GM19238 (cell line): ENCODE data around the gene LAMC2.
"Not testable (repeated sequence)": the region's sequence is repeated elsewhere in the genome, so short reads cannot be mapped to it uniquely, and the experiment has no call there.

Experiments used
- DNase-seq: peaks from one replicate; pipeline ENCODE4 v3.0.0; 2011; ENCODE audit warnings: low spot score; ENCODE audit not compliant: insufficient read length

The LAMC2 gene

DNA sequence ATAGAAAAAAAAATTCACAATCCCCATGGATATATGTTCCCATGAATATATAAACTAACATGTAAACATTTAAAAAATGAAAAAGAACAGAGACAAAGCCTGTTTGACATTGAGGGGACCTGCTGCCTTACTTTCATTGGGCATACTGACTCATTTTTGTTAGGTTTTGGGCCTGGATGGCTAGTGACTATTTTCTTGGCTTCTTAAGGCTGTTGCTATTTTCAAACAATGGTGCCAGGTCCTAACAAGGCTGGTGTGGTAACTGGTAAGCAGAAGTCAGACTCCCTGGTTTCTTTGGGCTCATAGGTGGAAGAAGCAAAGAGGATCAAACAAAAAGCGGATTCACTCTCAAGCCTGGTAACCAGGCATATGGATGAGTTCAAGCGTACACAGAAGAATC is 51.0 kb downstream of the LAMC2 start:
- no peak for DNase-seq

GRCh38 chr1:183238071-183238470 is 52.0 kb downstream of the LAMC2 start:
- DNase-seq, result no peak

DNA sequence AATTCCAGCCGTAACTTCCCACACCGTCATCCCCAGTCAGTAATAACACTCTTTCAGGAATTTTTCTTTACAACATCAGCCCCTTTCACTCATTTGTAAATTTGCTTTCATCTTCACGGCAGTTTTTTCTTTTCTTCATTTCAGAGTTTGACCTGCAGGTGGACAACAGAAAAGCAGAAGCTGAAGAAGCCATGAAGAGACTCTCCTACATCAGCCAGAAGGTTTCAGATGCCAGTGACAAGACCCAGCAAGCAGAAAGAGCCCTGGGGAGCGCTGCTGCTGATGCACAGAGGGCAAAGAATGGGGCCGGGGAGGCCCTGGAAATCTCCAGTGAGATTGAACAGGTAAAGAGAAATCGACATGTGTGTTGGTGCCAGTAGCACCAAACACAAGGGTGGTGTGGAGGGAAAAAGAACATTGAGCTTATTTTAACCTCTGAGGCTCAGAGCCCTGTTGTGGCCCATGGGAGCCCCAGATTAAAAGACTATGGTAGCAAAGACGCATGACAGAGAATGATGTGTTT is 53.2 kb downstream of the LAMC2 start:
- no peak for DNase-seq

- no peak for DNase-seq
These were observed 53.9 kb downstream of the LAMC2 start for GRCh38 chr1:183239793-183240525.

DNA sequence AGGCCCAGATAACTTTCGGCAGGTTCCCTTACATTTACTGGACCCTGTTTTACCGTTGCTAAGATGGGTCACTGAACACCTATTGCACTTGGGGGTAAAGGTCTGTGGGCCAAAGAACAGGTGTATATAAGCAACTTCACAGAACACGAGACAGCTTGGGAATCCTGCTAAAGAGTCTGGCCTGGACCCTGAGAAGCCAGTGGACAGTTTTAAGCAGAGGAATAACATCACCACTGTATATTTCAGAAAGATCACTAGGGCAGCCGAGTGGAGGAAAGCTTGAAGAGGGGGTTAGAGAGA is 54.4 kb downstream of the LAMC2 start:
- DNase-seq, result no peak

DNA sequence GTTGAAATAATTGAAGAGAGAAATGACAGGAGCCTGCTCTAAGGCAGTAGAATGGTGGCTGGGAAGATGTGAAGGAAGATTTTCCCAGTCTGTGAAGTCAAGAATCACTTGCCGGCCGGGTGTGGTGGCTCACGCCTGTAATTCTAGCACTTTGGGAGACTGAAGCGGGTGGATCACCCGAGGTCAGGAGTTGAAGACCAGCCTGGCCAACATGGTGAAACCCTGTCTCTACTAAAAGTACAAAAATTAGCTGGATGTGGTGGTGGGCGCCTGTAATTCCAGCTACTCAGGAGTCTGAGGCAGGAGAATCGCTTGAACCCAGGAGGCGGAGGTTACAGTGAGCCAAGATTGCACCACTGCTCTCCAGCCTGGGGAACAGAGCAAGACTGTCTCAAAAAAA is 54.8 kb downstream of the LAMC2 start:
- not testable (repeated sequence) for DNase-seq

DNA sequence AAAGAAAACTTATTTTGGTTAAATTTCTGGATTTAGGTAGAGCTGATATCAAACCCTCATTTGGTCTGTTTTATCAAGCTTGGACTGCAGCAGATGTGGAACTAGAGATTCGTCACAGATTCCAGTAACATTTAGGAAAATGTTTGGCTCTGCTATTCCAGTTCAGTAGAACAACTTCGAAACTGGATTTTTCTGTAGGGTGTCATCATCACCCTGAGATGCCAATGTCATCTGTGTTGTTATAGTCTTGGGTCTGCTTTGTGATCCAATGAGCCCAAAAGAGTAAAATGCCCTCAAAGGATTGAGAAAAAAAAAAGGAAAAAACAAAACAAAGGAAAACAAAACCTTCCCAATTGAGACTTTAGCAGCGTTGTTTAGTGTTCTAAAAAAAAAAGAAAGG is 55.4 kb downstream of the LAMC2 start:
- no peak for DNase-seq

- DNase-seq, result no peak
These were observed 56.5 kb downstream of the LAMC2 start for GRCh38 chr1:183242556-183242955.

GRCh38 chr1:183243161-183244050 is 57.3 kb downstream of the LAMC2 start:
- DNase-seq, result no peak

GRCh38 chr1:183244466-183244865 is 58.4 kb downstream of the LAMC2 start:
- no peak for DNase-seq

GRCh38 chr1:183245357-183245756 is 59.3 kb downstream of the LAMC2 start:
- no peak for DNase-seq

GRCh38 chr1:183246436-183246835 is 60.4 kb downstream of the LAMC2 start:
- no peak for DNase-seq

GRCh38 chr1:183247066-183247465 is 61.0 kb downstream of the LAMC2 start:
- no peak for DNase-seq

- DNase-seq, result no peak
These were observed 61.4 kb downstream of the LAMC2 start for GRCh38 chr1:183247484-183247883.

DNA sequence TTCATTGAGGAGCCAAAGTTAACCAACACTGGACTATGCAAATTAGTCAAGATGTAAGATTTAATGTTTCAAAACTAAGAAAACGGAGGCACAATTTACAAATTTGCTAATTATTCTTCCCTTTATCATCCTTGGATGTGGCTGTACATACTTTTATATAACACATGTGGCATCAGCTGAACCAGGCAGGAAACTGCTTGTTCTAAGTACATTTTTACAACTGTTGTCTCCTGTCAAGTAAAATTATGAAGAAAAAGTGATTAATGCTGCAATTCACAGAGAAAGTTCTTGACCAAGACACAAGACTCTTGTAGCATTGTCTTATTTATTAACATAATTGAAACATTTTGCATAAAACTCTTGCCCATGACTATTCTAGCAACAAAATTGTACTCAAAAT is 61.9 kb downstream of the LAMC2 start:
- no peak for DNase-seq

GRCh38 chr1:183248989-183249691 is 63.1 kb downstream of the LAMC2 start:
- no peak for DNase-seq

DNA sequence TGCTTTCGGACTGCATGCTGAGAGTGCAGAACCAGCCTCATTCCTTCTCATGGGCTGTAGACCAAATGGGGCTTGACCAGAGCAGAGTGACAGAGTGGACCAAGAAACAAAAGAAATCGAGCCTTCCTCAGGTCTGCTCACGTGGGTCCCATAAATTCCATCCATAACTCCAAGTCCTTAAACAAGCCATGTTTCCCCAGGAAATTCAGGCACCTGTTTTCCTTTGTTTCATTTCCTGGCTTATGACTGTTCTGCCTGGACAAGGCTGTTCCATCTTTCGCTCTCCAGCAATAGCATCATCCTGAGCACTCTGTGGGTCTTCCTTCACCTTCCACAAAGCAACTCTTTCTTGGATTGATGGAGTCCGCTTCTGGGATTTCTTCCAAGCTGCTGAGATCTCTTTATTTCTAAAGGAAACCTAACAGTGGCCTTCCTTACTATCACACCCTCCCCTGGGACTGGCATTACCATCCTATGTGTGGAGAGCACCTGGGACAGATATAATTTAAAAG is 63.9 kb downstream of the LAMC2 start:
- DNase-seq, result no peak

GRCh38 chr1:183251101-183251958 is 65.3 kb downstream of the LAMC2 start:
- DNase-seq, result no peak

DNA sequence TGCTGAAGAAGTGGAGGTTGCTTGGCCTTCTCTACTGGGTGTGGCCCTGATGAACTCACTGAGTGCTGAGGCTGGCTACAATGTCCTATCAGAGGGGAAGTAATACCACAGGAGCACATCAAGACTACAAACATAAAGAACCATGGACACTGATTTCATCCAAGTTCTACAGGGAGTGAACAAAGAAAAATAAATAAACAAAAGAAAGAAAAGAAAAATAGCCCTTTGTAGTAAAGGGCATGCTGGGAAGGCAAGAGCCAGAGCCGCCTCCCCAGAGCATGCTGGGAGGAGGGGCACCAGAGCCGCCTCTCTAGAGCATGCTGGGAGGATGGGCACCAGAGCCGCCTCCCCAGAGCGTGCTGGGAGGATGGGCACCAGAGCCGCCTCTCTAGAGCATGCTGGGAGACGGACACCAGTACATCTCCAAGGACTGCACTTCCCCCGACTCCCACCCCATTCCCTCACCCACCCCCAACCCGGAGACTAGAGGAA is 65.9 kb downstream of the LAMC2 start:
- DNase-seq, result no peak

DNA sequence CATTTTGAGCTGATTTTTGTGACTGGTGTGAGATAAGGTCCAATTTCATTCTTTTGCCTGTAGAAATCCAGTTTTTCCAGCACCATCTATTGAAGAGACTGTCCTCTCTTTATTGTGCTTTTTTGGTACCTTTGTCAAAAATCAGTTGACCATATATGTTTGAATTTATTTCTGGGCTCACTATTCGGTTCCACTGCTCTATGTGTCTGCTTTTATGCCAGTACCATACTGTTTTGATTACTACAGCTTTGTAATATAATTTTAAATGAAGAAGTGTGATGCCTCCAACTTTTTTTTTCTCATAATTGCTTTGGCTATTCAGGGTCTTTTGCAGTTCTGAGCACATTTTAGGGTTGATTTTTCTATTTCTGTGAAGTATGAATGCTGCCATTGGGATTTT is 69.0 kb downstream of the LAMC2 start:
- no peak for DNase-seq

DNA sequence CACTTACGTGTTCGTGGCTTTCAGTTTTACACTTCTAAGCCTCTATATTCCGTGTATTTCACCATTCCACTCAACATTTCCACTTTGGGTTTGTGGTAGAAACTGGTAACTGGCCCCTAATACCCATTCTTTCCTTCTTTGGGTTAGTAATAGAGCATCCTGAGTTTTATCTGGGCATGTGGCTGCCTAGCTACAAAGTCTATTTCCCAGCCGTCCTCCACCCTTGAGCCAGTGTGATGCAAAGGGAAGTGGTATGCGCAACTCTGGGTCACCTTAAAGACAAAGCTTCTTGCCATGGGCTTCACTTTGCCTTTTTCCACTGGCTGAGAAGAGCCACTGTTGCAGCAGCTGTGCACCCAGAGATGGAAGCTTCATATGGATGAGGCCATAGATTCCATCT is 73.9 kb downstream of the LAMC2 start:
- DNase-seq, result no peak
